Epidermal melanocyte (primary cell): ENCODE results near the gene C1orf167.

Source experiments
- DNase-seq: peaks from one replicate; pipeline ENCODE4 v3.0.0; 2011; ENCODE audit warnings: low spot score; ENCODE audit not compliant: insufficient read length

Gene C1orf167

GRCh38 chr1:11831945-11832725, 70.1 kb downstream of the C1orf167 start:
- DNase-seq, result no peak

GRCh38 chr1:11833497-11833896, 71.5 kb downstream of the C1orf167 start:
- no peak for DNase-seq

- no peak for DNase-seq
These were observed 71.9 kb downstream of the C1orf167 start for GRCh38 chr1:11833900-11834299.

DNA sequence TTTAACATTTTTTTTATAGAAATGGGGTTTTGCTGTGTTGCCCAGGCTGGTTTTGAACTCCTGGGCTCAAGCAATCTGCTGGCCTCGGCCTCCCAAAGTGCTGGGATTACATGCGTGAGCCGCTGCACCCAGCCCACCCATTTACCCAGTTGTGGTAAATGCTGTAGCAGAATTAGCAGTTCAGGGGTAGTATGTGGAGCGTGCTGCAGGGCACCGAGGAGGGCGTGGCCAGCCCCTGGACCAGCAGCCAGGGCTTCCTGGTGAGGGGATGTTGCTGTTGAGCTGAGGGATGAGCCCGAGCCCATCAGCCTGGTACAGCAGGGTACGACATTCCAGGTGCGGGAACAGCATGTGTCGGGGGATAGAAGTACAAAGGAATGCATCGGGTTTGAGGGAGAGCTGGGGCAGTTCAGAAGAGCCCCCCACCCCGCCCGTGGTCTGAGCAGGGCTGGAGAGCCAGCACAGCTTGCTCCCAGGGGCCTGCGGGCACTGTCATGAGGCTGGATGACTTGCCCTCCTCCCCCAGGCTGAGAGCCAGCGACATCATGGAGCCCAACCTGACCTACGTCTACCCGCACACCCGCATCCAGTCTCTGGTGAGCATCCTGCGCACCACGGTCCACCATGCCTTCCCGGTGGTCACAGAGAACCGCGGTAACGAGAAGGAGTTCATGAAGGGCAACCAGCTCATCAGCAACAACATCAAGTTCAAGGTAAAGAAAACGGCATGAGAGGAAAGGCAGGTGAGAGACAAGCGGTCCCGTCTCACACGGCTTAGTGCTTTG, 73.6 kb downstream of the C1orf167 start:
- no peak for DNase-seq

GRCh38 chr1:11836955-11837766, 75.2 kb downstream of the C1orf167 start:
- DNase-seq, result no peak

DNA sequence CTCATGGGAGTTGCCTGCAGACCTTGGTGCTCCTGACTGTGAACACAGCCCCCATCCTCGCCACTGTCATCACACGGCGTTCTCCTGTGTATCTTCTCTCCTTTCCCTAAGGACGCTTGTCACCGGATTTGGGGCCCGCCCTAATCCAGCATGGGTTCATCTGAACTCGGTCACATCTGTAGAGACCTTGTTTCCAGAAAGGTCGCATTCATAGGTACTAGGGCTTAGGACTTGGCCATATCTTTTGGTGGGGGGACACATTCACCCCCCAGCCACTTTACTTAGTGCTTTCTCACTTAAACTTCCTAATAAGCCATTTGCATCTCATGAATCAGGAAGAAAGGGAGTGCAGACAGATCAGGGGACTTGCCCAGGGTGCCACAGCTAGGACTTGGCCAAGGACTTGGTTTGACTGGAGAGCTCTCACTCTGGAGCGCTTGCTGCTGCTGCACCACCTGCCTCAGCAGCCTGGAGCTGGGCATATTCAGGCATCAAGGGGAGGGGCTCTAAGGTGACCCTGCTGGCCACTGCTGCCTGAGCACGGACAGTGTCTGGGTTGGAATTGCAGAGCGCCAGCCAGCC, 75.9 kb downstream of the C1orf167 start:
- DNase-seq, result no peak

DNA sequence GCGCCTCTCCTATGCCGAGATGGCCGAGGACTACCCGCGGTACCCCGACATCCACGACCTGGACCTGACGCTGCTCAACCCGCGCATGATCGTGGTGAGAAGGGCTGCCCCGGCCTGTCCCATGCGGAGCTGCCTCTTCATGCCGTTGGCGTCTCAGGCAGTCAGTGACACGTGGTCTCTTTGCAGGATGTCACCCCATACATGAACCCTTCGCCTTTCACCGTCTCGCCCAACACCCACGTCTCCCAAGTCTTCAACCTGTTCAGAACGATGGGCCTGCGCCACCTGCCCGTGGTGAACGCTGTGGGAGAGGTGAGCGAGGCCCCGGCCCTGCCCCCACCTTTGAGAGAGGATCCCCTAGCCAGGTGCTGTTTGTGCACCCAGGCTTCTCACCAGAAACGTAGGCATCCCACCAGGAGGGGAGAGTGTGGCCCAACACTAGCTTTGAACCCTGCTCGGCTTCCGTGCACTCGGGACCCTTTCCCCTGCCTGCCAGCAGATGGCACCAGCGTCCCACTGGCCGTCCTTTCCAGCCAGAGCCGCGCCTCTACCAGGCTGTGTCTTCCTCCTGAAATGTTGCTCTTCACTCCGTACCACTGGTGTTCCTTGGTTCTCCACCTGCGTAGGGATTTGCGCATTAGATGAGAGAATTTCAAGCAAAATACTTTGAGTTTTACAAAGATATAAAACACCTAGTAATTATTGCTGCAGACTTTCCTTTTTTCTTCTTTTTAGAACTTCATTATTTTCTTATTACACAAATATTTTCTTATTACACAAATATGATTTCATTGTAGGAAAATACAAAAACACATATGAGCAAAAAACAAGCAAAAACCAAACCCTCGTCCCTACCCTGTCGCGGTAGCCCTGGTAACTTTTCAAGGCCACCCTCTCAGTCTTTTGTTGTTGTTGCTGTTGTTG, 76.6 kb downstream of the C1orf167 start:
- DNase-seq, result peak; percentile 86
